Cardiac muscle cell (in vitro differentiated cells and primary cell): ENCODE results near the gene PPME1. TPM values are rescaled to one million over a fixed set of nuclear protein-coding genes. Genes with fewer than 3 reads are reported as not detected.

Experiments used
- DNase-seq, 2 donors: peaks; one replicate each; pipeline versions ENCODE4 v3.0.0 to v3.0.0-alpha.2; 2010 to 2017; ENCODE audit warnings: low read depth in 1 of 2, low spot score in 1 of 2
- H3K27ac ChIP-seq: fragments of 200-600 bp; sonication (generic); 2 replicates; pipeline ENCODE4 v1.5.1; 2016
- H3K27me3 ChIP-seq: fragments of 200-600 bp; sonication (generic); 2 replicates; pipeline ENCODE4 v1.6.0; 2016; ENCODE audit warnings: control low read depth
- H3K36me3 ChIP-seq: fragments of 200-600 bp; sonication (generic); 2 replicates; pipeline ENCODE4 v1.5.1; 2016; ENCODE audit warnings: control low read depth
- H3K4me1 ChIP-seq: fragments of 200-600 bp; sonication (generic); 2 replicates; pipeline ENCODE4 v1.8.1; 2017; ENCODE audit warnings: low read depth, mild to moderate bottlenecking, mixed run types
- H3K4me3 ChIP-seq: fragments of 200-600 bp; sonication (generic); 2 replicates; pipeline ENCODE4 v1.5.1; 2016; ENCODE audit warnings: mild to moderate bottlenecking
- H3K9me3 ChIP-seq: fragments of 200-600 bp; sonication (generic); 2 replicates; pipeline ENCODE4 v1.5.1; 2017; ENCODE audit warnings: low read depth, mild to moderate bottlenecking, control low read depth
- CTCF ChIP-seq: IDR thresholded peaks from 2 replicates; pipeline ENCODE4 v1.5.1; 2012; ENCODE audit warnings: low read depth, mild to moderate bottlenecking, low read length
- polyA plus RNA-seq: library from polyadenylated mRNA; unstranded; fragments of >200 nt; fragmentation: Nextera tagmentation; extraction: Ambion mirVana; gene quantifications from 2 replicates; pipeline ENCODE4 v1.2.1, GENCODE V29; 2016
- total RNA-seq: library from RNA; depleted of rRNA; stranded (reverse); fragments of >200 nt; gene quantifications from 2 replicates; pipeline ENCODE4 v1.2.3, GENCODE V29; 2016

The PPME1 gene
- total and polyA plus RNA-seq, 2 experiments from 2014 or later = 55.2 to 109 TPM

- Histone ChIP-seq H3K36me3 (no peaks in the 10 kb centered on the region), H3K27ac (no peak overlapping the region), H3K4me3 (no peak overlapping the region), H3K9me3 (no peaks in the 10 kb centered on the region), H3K4me1 (no peaks in the 10 kb centered on the region), H3K27me3 (no peaks in the 10 kb centered on the region)
- TF ChIP-seq CTCF = no peak
- peak in 1 of 2 donors; percentile 21 for DNase-seq
These were observed 23.7 kb upstream of the PPME1 start for GRCh38 chr11:74147199-74147929.

- H3K36me3 ChIP-seq = no peaks in the 10 kb centered on the region
- no peak for DNase-seq
- H3K9me3 ChIP-seq = no peaks in the 10 kb centered on the region
- no peak overlapping the region for H3K27ac ChIP-seq
- no peaks in the 10 kb centered on the region for H3K27me3 ChIP-seq
- no peak overlapping the region for H3K4me3 ChIP-seq
- H3K4me1 ChIP-seq = no peaks in the 10 kb centered on the region
- no peak for TF ChIP-seq CTCF
These were observed 17.9 kb upstream of the PPME1 start for GRCh38 chr11:74153224-74153623.

GRCh38 chr11:74154620-74155281 is 16.3 kb upstream of the PPME1 start:
- H3K27me3 ChIP-seq = no peaks in the 10 kb centered on the region
- DNase-seq = peak in 1 of 2 donors; percentile 62
- no peak overlapping the region for H3K27ac ChIP-seq

GRCh38 chr11:74157169-74157568 is 13.9 kb upstream of the PPME1 start:
- Histone ChIP-seq H3K27ac (no peak overlapping the region), H3K4me1 (no peaks in the 10 kb centered on the region), H3K4me3 (no peak overlapping the region), H3K36me3 (no peaks in the 10 kb centered on the region), H3K27me3 (no peaks in the 10 kb centered on the region), H3K9me3 (no peaks in the 10 kb centered on the region)
- no peak for TF ChIP-seq CTCF
- DNase-seq = no peak

More at GRCh38 chr11:74154620-74155281, 16.3 kb upstream of the PPME1 start:
- Histone ChIP-seq H3K4me1 (no peaks in the 10 kb centered on the region), H3K9me3 (no peaks in the 10 kb centered on the region), H3K36me3 (no peaks in the 10 kb centered on the region), H3K4me3 (no peak overlapping the region)
- no peak for TF ChIP-seq CTCF

- Histone ChIP-seq H3K36me3 (peaks cover 6% of the 10 kb centered on the region), H3K27ac (no peak overlapping the region), H3K4me1 (peaks cover 4% of the 10 kb centered on the region), H3K9me3 (no peaks in the 10 kb centered on the region), H3K27me3 (no peaks in the 10 kb centered on the region), H3K4me3 (no peak overlapping the region)
- TF ChIP-seq CTCF = no peak
- DNase-seq = no peak
These were observed 11.4 kb upstream of the PPME1 start for GRCh38 chr11:74159642-74160041.
